ENCODE data around the gene F3. TPM values are rescaled to one million over a fixed set of nuclear protein-coding genes. Genes with fewer than 3 reads are reported as not detected.
"Not testable (repeated sequence)": the region's sequence is repeated elsewhere in the genome, so short reads cannot be mapped to it uniquely, and the experiment has no call there.

Gene F3
- total and polyA plus RNA-seq, 4 donors, result 1.0 to 2.7 (median 1.4) TPM

- Histone ChIP-seq H3K9me3 (ENCODE audit: control insufficient read depth in 4 of 4, low read length in 3 of 4) (no peaks in the 10 kb centered on the region), H3K4me3 (ENCODE audit: low read depth in 1 of 3, low read length in 3 of 3) (no peak overlapping the region), H3K9ac (ENCODE audit: low read depth in 1 of 2, low read length in 2 of 2) (no peak overlapping the region), H3K4me1 (ENCODE audit: control insufficient read depth in 4 of 4, insufficient read depth in 4 of 4, low read length in 3 of 4) (no peaks in the 10 kb centered on the region), H3K27ac (ENCODE audit: low read depth in 1 of 2, low read length in 2 of 2) (no peak overlapping the region), H3K36me3 (ENCODE audit: control insufficient read depth in 4 of 4, insufficient read depth in 3 of 4, low read depth in 1 of 4, low read length in 3 of 4) (no peaks in the 10 kb centered on the region), H3K27me3 (ENCODE audit: control insufficient read depth in 4 of 4, insufficient read depth in 4 of 4, low read length in 3 of 4) (no peaks in the 10 kb centered on the region)
- WGBS, result 67% methylated on average over 2 of the region's 2 CpGs
- no peak for DNase-seq (ENCODE audit: low spot score)
- TF ChIP-seq, protein P1, sequence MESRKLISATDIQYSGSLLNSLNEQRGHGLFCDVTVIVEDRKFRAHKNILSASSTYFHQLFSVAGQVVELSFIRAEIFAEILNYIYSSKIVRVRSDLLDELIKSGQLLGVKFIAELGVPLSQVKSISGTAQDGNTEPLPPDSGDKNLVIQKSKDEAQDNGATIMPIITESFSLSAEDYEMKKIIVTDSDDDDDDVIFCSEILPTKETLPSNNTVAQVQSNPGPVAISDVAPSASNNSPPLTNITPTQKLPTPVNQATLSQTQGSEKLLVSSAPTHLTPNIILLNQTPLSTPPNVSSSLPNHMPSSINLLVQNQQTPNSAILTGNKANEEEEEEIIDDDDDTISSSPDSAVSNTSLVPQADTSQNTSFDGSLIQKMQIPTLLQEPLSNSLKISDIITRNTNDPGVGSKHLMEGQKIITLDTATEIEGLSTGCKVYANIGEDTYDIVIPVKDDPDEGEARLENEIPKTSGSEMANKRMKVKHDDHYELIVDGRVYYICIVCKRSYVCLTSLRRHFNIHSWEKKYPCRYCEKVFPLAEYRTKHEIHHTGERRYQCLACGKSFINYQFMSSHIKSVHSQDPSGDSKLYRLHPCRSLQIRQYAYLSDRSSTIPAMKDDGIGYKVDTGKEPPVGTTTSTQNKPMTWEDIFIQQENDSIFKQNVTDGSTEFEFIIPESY (IDR thresholded peaks at IDR 0.05), result no peak
- TF ChIP-seq HNF4G (IDR thresholded peaks at IDR 0.05), result no peak
- no peak for TF ChIP-seq FOXA1 (IDR thresholded peaks at IDR 0.05)
- TF ChIP-seq SP1 (IDR thresholded peaks at IDR 0.05), result no peak
- no peak for TF ChIP-seq FOXA2 (IDR thresholded peaks at IDR 0.05)
- TF ChIP-seq RAD21 (IDR thresholded peaks at IDR 0.05), result no peak
- no peak for TF ChIP-seq TAF1 (conservative IDR thresholded peaks at IDR 0.05)
- TF ChIP-seq ATF3 (IDR thresholded peaks at IDR 0.05), result no peak
- TF ChIP-seq HNF4A (conservative IDR thresholded peaks at IDR 0.05), result no peak
- TF ChIP-seq, protein P2, sequence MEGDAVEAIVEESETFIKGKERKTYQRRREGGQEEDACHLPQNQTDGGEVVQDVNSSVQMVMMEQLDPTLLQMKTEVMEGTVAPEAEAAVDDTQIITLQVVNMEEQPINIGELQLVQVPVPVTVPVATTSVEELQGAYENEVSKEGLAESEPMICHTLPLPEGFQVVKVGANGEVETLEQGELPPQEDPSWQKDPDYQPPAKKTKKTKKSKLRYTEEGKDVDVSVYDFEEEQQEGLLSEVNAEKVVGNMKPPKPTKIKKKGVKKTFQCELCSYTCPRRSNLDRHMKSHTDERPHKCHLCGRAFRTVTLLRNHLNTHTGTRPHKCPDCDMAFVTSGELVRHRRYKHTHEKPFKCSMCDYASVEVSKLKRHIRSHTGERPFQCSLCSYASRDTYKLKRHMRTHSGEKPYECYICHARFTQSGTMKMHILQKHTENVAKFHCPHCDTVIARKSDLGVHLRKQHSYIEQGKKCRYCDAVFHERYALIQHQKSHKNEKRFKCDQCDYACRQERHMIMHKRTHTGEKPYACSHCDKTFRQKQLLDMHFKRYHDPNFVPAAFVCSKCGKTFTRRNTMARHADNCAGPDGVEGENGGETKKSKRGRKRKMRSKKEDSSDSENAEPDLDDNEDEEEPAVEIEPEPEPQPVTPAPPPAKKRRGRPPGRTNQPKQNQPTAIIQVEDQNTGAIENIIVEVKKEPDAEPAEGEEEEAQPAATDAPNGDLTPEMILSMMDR (IDR thresholded peaks at IDR 0.05; ENCODE audit: low read depth, low read length, missing input control), result no peak
- no peak for TF ChIP-seq RXRA (IDR thresholded peaks at IDR 0.05)
These were observed 37.3 kb upstream of the F3 start for GRCh38 chr1:94578856-94579255.

- not testable (repeated sequence) for DNase-seq (ENCODE audit: low spot score); H3K9me3 ChIP-seq (ENCODE audit: control insufficient read depth in 4 of 4, low read length in 3 of 4); H3K36me3 ChIP-seq (ENCODE audit: control insufficient read depth in 4 of 4, insufficient read depth in 3 of 4, low read depth in 1 of 4, low read length in 3 of 4); H3K4me1 ChIP-seq (ENCODE audit: control insufficient read depth in 4 of 4, insufficient read depth in 4 of 4, low read length in 3 of 4); H3K9ac ChIP-seq (ENCODE audit: low read depth in 1 of 2, low read length in 2 of 2); H3K27me3 ChIP-seq (ENCODE audit: control insufficient read depth in 4 of 4, insufficient read depth in 4 of 4, low read length in 3 of 4); H3K4me3 ChIP-seq (ENCODE audit: low read depth in 1 of 3, low read length in 3 of 3); H3K27ac ChIP-seq (ENCODE audit: low read depth in 1 of 2, low read length in 2 of 2)
These were observed 32.4 kb upstream of the F3 start for GRCh38 chr1:94573917-94574316.

- 92% methylated on average over 1 of the region's 1 CpG for WGBS
- peaks cover 0 to 1% (median 0%) of the 10 kb centered on the region in 4 donors for H3K9me3 ChIP-seq (ENCODE audit: control insufficient read depth in 4 of 4, low read length in 3 of 4)
- TF ChIP-seq, protein P1 (IDR thresholded peaks at IDR 0.05), result no peak
- no peak for TF ChIP-seq TAF1 (conservative IDR thresholded peaks at IDR 0.05)
- TF ChIP-seq NR2F2 (IDR thresholded peaks at IDR 0.05), result no peak
- TF ChIP-seq YY1 (IDR thresholded peaks at IDR 0.05), result no peak
- no peak for TF ChIP-seq RAD21 (IDR thresholded peaks at IDR 0.05)
- TF ChIP-seq, protein P3, sequence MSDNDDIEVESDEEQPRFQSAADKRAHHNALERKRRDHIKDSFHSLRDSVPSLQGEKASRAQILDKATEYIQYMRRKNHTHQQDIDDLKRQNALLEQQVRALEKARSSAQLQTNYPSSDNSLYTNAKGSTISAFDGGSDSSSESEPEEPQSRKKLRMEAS (IDR thresholded peaks at IDR 0.05), result no peak
- no peak for TF ChIP-seq HNF4G (IDR thresholded peaks at IDR 0.05)
These were observed 31.2 kb upstream of the F3 start for GRCh38 chr1:94572780-94573179.

GRCh38 chr1:94570965-94571364 is 29.4 kb upstream of the F3 start:
- 86% methylated on average over 9 of the region's 9 CpGs for WGBS
- H3K36me3 ChIP-seq (ENCODE audit: control insufficient read depth in 4 of 4, insufficient read depth in 3 of 4, low read depth in 1 of 4, low read length in 3 of 4); H3K4me1 ChIP-seq (ENCODE audit: control insufficient read depth in 4 of 4, insufficient read depth in 4 of 4, low read length in 3 of 4); H3K27ac ChIP-seq (ENCODE audit: low read depth in 1 of 2, low read length in 2 of 2); H3K4me3 ChIP-seq (ENCODE audit: low read depth in 1 of 3, low read length in 3 of 3); H3K27me3 ChIP-seq (ENCODE audit: control insufficient read depth in 4 of 4, insufficient read depth in 4 of 4, low read length in 3 of 4); DNase-seq (ENCODE audit: low spot score); H3K9ac ChIP-seq (ENCODE audit: low read depth in 1 of 2, low read length in 2 of 2); H3K9me3 ChIP-seq (ENCODE audit: control insufficient read depth in 4 of 4, low read length in 3 of 4): not testable (repeated sequence)

More at GRCh38 chr1:94572780-94573179, 31.2 kb upstream of the F3 start:
- H3K27ac ChIP-seq (ENCODE audit: low read depth in 1 of 2, low read length in 2 of 2), result no peak overlapping the region
- H3K4me3 ChIP-seq (ENCODE audit: low read depth in 1 of 3, low read length in 3 of 3), result no peak overlapping the region
- no peaks in the 10 kb centered on the region for H3K27me3 ChIP-seq (ENCODE audit: control insufficient read depth in 4 of 4, insufficient read depth in 4 of 4, low read length in 3 of 4)
- no peaks in the 10 kb centered on the region for H3K36me3 ChIP-seq (ENCODE audit: control insufficient read depth in 4 of 4, insufficient read depth in 3 of 4, low read depth in 1 of 4, low read length in 3 of 4)
- H3K4me1 ChIP-seq (ENCODE audit: control insufficient read depth in 4 of 4, insufficient read depth in 4 of 4, low read length in 3 of 4), result no peaks in the 10 kb centered on the region
- no peak for DNase-seq (ENCODE audit: low spot score)
- H3K9ac ChIP-seq (ENCODE audit: low read depth in 1 of 2, low read length in 2 of 2), result no peak overlapping the region

DNA sequence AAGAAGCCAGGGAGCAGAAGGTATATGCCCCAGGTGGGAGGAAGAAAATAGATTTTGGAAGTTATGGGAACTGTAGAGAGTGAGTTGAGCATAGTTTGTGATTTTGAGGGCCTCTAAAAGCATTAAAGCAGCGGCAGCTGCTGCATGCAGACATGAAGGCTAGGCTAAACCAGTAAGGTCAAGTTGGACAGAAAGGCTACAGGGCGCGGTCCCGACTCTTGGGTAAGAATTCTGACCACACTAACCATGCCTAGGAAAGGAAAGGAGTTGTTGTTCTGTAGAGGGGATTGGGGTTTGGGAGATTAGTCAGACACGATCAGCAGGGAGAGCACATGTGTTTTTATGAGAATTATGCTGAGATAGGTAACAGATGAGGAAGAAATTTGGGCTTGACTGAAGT is 27.2 kb upstream of the F3 start:
- DNase-seq (ENCODE audit: low spot score); H3K27me3 ChIP-seq (ENCODE audit: control insufficient read depth in 4 of 4, insufficient read depth in 4 of 4, low read length in 3 of 4); H3K27ac ChIP-seq (ENCODE audit: low read depth in 1 of 2, low read length in 2 of 2); H3K4me1 ChIP-seq (ENCODE audit: control insufficient read depth in 4 of 4, insufficient read depth in 4 of 4, low read length in 3 of 4); H3K9me3 ChIP-seq (ENCODE audit: control insufficient read depth in 4 of 4, low read length in 3 of 4); H3K9ac ChIP-seq (ENCODE audit: low read depth in 1 of 2, low read length in 2 of 2); H3K4me3 ChIP-seq (ENCODE audit: low read depth in 1 of 3, low read length in 3 of 3); H3K36me3 ChIP-seq (ENCODE audit: control insufficient read depth in 4 of 4, insufficient read depth in 3 of 4, low read depth in 1 of 4, low read length in 3 of 4): not testable (repeated sequence)
- WGBS, result 86% methylated on average over 5 of the region's 5 CpGs

Data from liver (tissue), 9 donors.